Activated naive CD8-positive, alpha-beta T cell treated with anti-CD3 and anti-CD28 coated beads, Interleukin-2, amount 50 U/mL, for 24 hours (primary cell): ENCODE measurements around the gene GAN.
A peak's percentile ranks its signal among the peaks of the same experiment; 100 is the strongest.

Experiments
- ATAC-seq: fragments of 150-1000 bp; cut with Tn5 transposase; one replicate; pipeline ENCODE4 v1.10.0; 2021
- DNase-seq: peaks from one replicate; pipeline ENCODE4 v3.0.0; 2021
- H3K27ac Mint-ChIP-seq: one replicate; pipeline ENCODE4 v1.8.0; 2021; ENCODE audit warnings: mild to moderate bottlenecking, mixed read lengths
- H3K27me3 Mint-ChIP-seq: one replicate; pipeline ENCODE4 v1.8.0; 2021; ENCODE audit warnings: mixed read lengths
- H3K36me3 Mint-ChIP-seq: one replicate; pipeline ENCODE4 v1.8.0; 2021; ENCODE audit warnings: low read depth, mixed read lengths
- H3K4me1 Mint-ChIP-seq: one replicate; pipeline ENCODE4 v1.8.0; 2021; ENCODE audit warnings: mixed read lengths
- H3K4me3 Mint-ChIP-seq: one replicate; pipeline ENCODE4 v1.8.0; 2021; ENCODE audit warnings: mild to moderate bottlenecking, moderate library complexity, mixed read lengths
- H3K9me3 Mint-ChIP-seq: one replicate; pipeline ENCODE4 v1.8.0; 2021; ENCODE audit warnings: mixed read lengths

The GAN gene

DNA sequence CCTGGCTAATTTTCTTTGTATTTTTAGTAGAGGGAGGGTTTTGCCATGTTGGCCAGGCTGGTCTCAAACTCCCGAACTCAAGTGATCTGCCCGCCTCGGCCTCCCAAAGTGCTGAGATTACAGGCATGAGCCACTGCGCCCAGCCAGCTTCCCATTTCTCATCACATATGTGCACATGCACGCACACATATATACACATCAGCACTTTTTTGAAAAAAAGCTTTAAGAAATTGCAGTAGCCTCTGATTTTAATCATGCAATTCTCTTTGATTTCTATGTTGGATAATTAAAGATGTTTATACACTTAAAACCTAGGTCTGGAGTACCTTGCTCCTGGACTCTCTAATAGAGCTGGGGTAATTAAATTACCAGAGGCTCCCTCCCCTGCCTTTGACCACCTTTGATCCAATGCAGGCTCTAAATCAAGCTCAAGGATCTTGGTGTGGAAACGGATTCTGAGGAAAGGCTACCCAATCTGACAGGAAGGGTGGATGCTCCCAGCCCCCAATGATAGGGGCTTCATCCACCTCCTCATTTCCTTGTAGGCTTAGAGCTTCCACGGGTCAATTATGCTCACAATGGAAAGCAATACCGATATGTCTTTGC lies 29.7 kb upstream of the GAN start:
- DNase-seq (no peak), ATAC-seq (no peak)
- H3K4me1 Mint-ChIP-seq: no peaks in the 10 kb centered on the region
- no peak overlapping the region for H3K27ac Mint-ChIP-seq
- H3K9me3 Mint-ChIP-seq: no peaks in the 10 kb centered on the region
- no peaks in the 10 kb centered on the region for H3K27me3 Mint-ChIP-seq
- no peak overlapping the region for H3K4me3 Mint-ChIP-seq
- no peaks in the 10 kb centered on the region for H3K36me3 Mint-ChIP-seq

DNA sequence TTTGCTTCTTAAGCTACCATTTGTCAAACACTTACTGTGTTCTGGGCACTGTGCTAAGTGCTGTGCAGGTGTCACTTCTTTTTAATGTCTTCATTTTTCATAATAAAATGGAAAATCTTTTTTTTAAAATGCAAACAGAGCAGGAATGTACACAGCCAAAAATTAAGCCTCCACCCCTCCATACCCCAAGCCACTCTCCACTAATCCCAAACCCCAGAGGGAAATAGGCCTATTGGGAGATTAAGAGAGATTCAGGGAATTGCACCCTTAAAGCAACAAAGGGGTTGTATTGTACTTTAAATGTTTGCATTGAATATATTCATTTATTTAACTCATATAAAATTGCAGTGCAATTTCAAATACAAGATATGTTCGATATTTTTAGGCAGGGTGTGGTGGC lies 28.6 kb upstream of the GAN start:
- no peaks in the 10 kb centered on the region for H3K36me3 Mint-ChIP-seq
- H3K9me3 Mint-ChIP-seq: no peaks in the 10 kb centered on the region
- ATAC-seq (no peak), DNase-seq (no peak)
- H3K4me1 Mint-ChIP-seq: no peaks in the 10 kb centered on the region
- H3K27ac Mint-ChIP-seq: no peak overlapping the region
- H3K4me3 Mint-ChIP-seq: no peak overlapping the region
- H3K27me3 Mint-ChIP-seq: no peaks in the 10 kb centered on the region

DNA sequence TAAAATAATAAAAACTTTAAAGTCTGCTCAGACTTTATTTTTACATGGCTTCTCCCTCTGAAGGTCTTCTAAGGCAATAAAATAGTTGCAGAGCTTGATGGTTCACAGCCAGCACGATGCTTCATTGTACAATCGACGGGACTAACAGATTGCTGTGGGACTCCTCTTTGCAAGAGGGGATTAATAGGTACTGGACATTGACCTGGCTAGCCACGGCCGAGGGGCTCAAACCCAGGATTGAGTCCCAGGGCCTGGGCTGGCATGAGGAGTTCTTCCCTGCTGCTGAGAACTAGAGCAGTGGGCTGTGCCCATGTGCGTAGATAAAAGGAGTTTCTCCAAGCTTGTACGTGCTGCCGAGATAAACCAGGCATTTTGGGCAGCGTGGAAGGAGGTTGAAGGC lies 23.6 kb upstream of the GAN start:
- Mint-ChIP-seq H3K27me3 (peaks cover 15% of the 10 kb centered on the region), H3K4me1 (no peaks in the 10 kb centered on the region), H3K9me3 (no peaks in the 10 kb centered on the region), H3K4me3 (no peak overlapping the region), H3K27ac (no peak overlapping the region), H3K36me3 (no peaks in the 10 kb centered on the region)
- no peak for DNase-seq
- ATAC-seq: no peak

GRCh38 chr16:81292936-81293335 lies 21.8 kb upstream of the GAN start:
- H3K27me3 Mint-ChIP-seq: peaks cover 18% of the 10 kb centered on the region

GRCh38 chr16:81293909-81294802 lies 20.6 kb upstream of the GAN start:
- Mint-ChIP-seq H3K36me3 (no peaks in the 10 kb centered on the region), H3K9me3 (no peaks in the 10 kb centered on the region), H3K27ac (no peak overlapping the region), H3K4me3 (no peak overlapping the region), H3K4me1 (no peaks in the 10 kb centered on the region), H3K27me3 (peaks cover 18% of the 10 kb centered on the region)
- DNase-seq (no peak), ATAC-seq (no peak)

More at GRCh38 chr16:81292936-81293335, 21.8 kb upstream of the GAN start:
- no peaks in the 10 kb centered on the region for H3K36me3 Mint-ChIP-seq
- no peak for ATAC-seq
- no peaks in the 10 kb centered on the region for H3K4me1 Mint-ChIP-seq
- H3K27ac Mint-ChIP-seq: no peak overlapping the region
- H3K9me3 Mint-ChIP-seq: no peaks in the 10 kb centered on the region
- DNase-seq: no peak
- H3K4me3 Mint-ChIP-seq: no peak overlapping the region

- H3K4me3 Mint-ChIP-seq: no peak overlapping the region
- H3K36me3 Mint-ChIP-seq: no peaks in the 10 kb centered on the region
- no peaks in the 10 kb centered on the region for H3K9me3 Mint-ChIP-seq
- DNase-seq (no peak), ATAC-seq (no peak)
- peaks cover 2% of the 10 kb centered on the region for H3K4me1 Mint-ChIP-seq
- H3K27ac Mint-ChIP-seq: no peak overlapping the region
- H3K27me3 Mint-ChIP-seq: peaks cover 15% of the 10 kb centered on the region
Observed at GRCh38 chr16:81296631-81297030, 18.1 kb upstream of the GAN start.

GRCh38 chr16:81307770-81308169 lies 7.0 kb upstream of the GAN start:
- H3K4me1 Mint-ChIP-seq: peaks cover 54% of the 10 kb centered on the region
- H3K27me3 Mint-ChIP-seq: no peaks in the 10 kb centered on the region
- H3K4me3 Mint-ChIP-seq: no peak overlapping the region
- no peaks in the 10 kb centered on the region for H3K9me3 Mint-ChIP-seq
- ATAC-seq (no peak), DNase-seq (no peak)
- peak overlapping the region; percentile 73 for H3K27ac Mint-ChIP-seq
- H3K36me3 Mint-ChIP-seq: no peaks in the 10 kb centered on the region

- DNase-seq: no peak
- Mint-ChIP-seq H3K9me3 (no peaks in the 10 kb centered on the region), H3K36me3 (no peaks in the 10 kb centered on the region), H3K4me3 (peak overlapping the region; percentile 32), H3K27me3 (no peaks in the 10 kb centered on the region), H3K27ac (peak overlapping the region; percentile 81), H3K4me1 (peaks cover 70% of the 10 kb centered on the region)
- ATAC-seq: peak; percentile 82
Observed at GRCh38 chr16:81310045-81310644, 4.6 kb upstream of the GAN start.

DNA sequence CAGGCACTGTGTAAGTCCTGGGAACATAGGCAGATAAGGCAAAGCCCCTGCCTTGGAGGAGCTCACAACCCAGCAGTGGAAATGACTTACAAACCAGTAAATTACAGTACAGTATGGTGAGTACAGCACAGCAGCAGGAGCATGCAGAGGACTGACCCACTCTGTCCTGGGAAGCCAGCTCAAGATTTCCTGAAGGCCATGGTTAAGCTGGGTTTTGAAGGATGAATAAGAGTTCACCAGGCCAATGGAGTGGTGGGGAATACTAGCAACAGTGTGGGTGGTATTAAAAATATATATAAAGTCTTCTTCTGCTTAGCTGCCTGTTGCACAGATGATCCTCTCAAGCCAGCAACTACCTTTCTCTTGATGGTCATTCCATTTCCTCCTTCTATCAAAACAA lies 3.0 kb upstream of the GAN start:
- H3K36me3 Mint-ChIP-seq: peaks cover 1% of the 10 kb centered on the region

GRCh38 chr16:81313701-81314602 lies 810 bp upstream of the GAN start:
- H3K36me3 Mint-ChIP-seq: peaks cover 1% of the 10 kb centered on the region
- DNase-seq: no peak
- peak overlapping the region; percentile 86 for H3K4me3 Mint-ChIP-seq
- H3K9me3 Mint-ChIP-seq: no peaks in the 10 kb centered on the region
- no peak for ATAC-seq
- peaks cover 69% of the 10 kb centered on the region for H3K4me1 Mint-ChIP-seq
- peak overlapping the region; percentile 86 for H3K27ac Mint-ChIP-seq
- no peaks in the 10 kb centered on the region for H3K27me3 Mint-ChIP-seq

More for the DNA sequence above, 3.0 kb upstream of the GAN start:
- H3K27me3 Mint-ChIP-seq: no peaks in the 10 kb centered on the region
- DNase-seq (no peak), ATAC-seq (no peak)
- peaks cover 77% of the 10 kb centered on the region for H3K4me1 Mint-ChIP-seq
- no peak overlapping the region for H3K4me3 Mint-ChIP-seq
- no peaks in the 10 kb centered on the region for H3K9me3 Mint-ChIP-seq
- H3K27ac Mint-ChIP-seq: no peak overlapping the region

DNA sequence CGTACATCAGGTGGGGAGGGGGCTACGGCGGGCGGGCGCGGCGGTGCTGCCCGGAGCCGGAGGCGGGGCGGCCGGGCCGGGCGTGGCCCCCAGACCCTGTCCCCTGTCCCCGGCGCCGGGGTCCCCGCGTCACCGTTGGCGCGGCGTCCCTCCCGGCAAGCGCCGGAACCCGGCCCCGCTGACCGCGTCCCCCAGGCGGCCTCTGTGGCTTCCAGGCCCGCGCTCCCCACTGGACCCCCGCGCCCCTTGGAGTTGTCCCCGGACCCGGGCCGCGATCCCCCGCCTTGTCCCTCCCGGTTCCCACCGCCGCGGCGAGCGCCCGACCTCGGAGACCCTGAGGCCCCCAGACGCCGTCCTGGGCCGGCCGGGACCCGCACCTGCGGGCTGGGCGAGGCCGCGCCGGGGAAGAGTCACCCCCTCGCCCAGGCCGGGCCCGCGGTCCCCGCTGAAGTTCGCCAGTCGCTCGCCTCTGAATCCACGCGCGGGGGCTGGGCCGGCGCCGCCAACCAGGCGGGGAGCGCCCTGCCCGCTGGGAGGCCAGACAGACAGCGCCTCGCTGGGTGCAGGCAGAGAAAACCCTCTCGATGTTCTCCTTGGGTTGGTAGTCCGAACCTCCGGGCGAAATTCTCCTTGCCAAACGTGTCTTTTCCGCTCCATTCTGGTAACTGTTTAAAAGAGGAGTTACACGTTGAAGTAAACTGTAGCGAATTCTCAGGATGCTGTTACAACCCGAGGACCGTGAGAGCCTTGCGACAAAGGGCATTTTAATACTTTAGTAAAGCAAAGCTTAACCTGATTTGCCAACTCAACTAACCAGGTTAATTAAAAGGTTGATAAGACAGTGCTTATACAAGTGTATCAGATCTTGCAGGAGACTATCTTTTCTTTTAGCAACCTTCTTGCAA lies 761 bp downstream of the GAN start:
- peaks cover 1% of the 10 kb centered on the region for H3K36me3 Mint-ChIP-seq
- peak; percentile 53 for DNase-seq
- peak overlapping the region; percentile 86 for H3K4me3 Mint-ChIP-seq
- peak; percentile 23 for ATAC-seq
- H3K9me3 Mint-ChIP-seq: no peaks in the 10 kb centered on the region
- peak overlapping the region; percentile 86 for H3K27ac Mint-ChIP-seq
- H3K27me3 Mint-ChIP-seq: no peaks in the 10 kb centered on the region
- H3K4me1 Mint-ChIP-seq: peaks cover 64% of the 10 kb centered on the region

DNA sequence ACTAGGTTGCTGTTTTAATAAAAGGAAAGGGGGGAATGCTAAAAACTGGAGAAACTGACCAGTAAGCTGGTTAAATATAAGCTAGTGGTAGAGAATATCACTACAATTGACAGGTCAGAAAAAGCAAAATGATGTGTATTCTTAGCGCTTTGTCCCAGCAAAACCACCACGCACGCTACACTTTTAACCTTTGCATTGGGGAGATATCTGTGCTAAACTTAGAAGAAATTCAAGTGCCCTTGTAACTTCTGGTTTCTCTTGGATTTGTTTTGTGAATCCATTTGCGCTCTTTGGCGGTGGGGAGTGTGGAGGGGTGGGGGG lies 1.4 kb downstream of the GAN start:
- Mint-ChIP-seq H3K27ac (peak overlapping the region; percentile 52), H3K36me3 (peaks cover 1% of the 10 kb centered on the region), H3K4me3 (peak overlapping the region; percentile 85), H3K27me3 (no peaks in the 10 kb centered on the region), H3K9me3 (no peaks in the 10 kb centered on the region), H3K4me1 (peaks cover 58% of the 10 kb centered on the region)
- DNase-seq: no peak
- no peak for ATAC-seq

DNA sequence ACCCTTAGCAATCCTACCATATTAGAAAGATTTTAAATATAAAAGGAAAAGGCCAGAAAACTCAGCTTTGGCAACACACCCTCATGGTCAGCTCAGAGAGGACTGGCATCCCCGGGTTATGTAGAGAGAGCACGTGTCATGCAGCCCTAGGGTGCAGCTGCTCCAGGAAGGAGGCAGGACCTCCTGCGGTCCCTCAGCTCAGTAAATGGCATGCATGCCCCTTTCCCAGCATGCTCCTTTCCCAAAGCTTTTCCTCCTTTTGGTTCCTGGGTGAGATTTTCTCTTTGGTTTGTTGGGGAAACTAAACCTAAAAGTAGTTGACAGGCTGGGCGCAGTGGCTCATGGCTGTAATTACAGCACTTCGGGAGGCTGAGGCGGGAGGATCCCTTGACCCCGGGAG lies 3.9 kb downstream of the GAN start:
- DNase-seq: no peak
- peaks cover 1% of the 10 kb centered on the region for H3K36me3 Mint-ChIP-seq
- H3K27ac Mint-ChIP-seq: no peak overlapping the region
- ATAC-seq: no peak
- H3K9me3 Mint-ChIP-seq: no peaks in the 10 kb centered on the region
- H3K4me1 Mint-ChIP-seq: peaks cover 38% of the 10 kb centered on the region
- H3K4me3 Mint-ChIP-seq: no peak overlapping the region
- no peaks in the 10 kb centered on the region for H3K27me3 Mint-ChIP-seq
